DOHH2 (cell line): ENCODE measurements around the gene RFX6.

Experiments used
- CTCF ChIP-seq: fragments of 200-600 bp; sonication (generic); IDR thresholded peaks from one replicate; pipeline ENCODE4 v1.5.1; 2014; ENCODE audit warnings: antibody characterized with exemption, mild to moderate bottlenecking, low read depth, low read length; ENCODE audit not compliant: poor library complexity, severe bottlenecking
- EZH2phosphoT487 ChIP-seq: fragments of 200-600 bp; sonication (generic); IDR thresholded peaks from 2 replicates; pipeline ENCODE4 v1.6.1; 2017; ENCODE audit warnings: borderline replicate concordance, mild to moderate bottlenecking, antibody characterized with exemption, low read length, moderate library complexity, mixed read lengths

GRCh38 chr6:116872771-116873170 lies 4.3 kb upstream of the RFX6 start:
- TF ChIP-seq CTCF (no peak), EZH2phosphoT487 (no peak)
